Liver (tissue), 3 donors: ENCODE measurements around the gene IPMK.

ENCODE experiments used
- ATF3 ChIP-seq: IDR thresholded peaks from 2 replicates; pipeline ENCODE4 v1.6.1; 2016; ENCODE audit warnings: antibody characterized with exemption
- CTCF ChIP-seq: fragments of 150-350 bp; IDR thresholded peaks from 2 replicates; pipeline ENCODE4 v1.5.1; 2017; ENCODE audit warnings: improper control_type of control experiment, low read depth, low read length; ENCODE audit not compliant: missing input control
- HNF4A ChIP-seq, 2 donors: conservative IDR thresholded peaks; 2 replicates each; pipeline ENCODE4 v1.6.1; 2016; ENCODE audit warnings: antibody characterized with exemption in 2 of 2, mild to moderate bottlenecking in 2 of 2
- TF ChIP-seq, protein P1 (sequence below): IDR thresholded peaks from 2 replicates; pipeline ENCODE4 v1.6.1; 2016; ENCODE audit warnings: antibody characterized with exemption
- donor health status: healthy.
- donor health status: healthy.

GRCh38 chr10:58189269-58189668 is 78.4 kb downstream of the IPMK start:
- TF ChIP-seq, protein P1, sequence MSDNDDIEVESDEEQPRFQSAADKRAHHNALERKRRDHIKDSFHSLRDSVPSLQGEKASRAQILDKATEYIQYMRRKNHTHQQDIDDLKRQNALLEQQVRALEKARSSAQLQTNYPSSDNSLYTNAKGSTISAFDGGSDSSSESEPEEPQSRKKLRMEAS = no peak
- TF ChIP-seq HNF4A (conservative IDR thresholded peaks at IDR 0.05) (no peak), CTCF (no peak), ATF3 (no peak)
